HCT116 (cell line): ENCODE measurements around the gene KIF26B. TPM values are rescaled to one million over a fixed set of nuclear protein-coding genes. Genes with fewer than 3 reads are reported as not detected.

Experiments used
- ATAC-seq: fragments of 200-7000 bp; cut with Tn5 transposase; 2 replicates; pipeline ENCODE4 v1.9.1; 2020; ENCODE audit warnings: mild to moderate bottlenecking, moderate library complexity
- BruUV-seq: library from RNA; stranded (reverse); fragments of 400-500 nt; replicated peaks from 2 replicates; lab custom pipeline; 2021; lab: Mats Ljungman, UMichigan
- CTCF ChIA-PET: fragments of 300-600 bp; sonication (Branson Sonifier 250); formaldehyde crosslinking; loops from one replicate; lab custom pipeline; 2021; ENCODE audit warnings: antibody characterized with exemption; lab: Charles Lee
- POLR2A ChIA-PET: fragments of 300-600, 350-600 bp; sonication (Branson Sonifier 250); formaldehyde crosslinking; loops from one replicate; lab custom pipeline; 2021; ENCODE audit warnings: antibody characterized with exemption; lab: Charles Lee
- RAD21 ChIA-PET, 2 experiments: fragments of 300-600 bp; sonication (Branson Sonifier 250); formaldehyde crosslinking; loops; one replicate each; lab custom pipeline; 2023; ENCODE audit warnings: low total read pairs in 2 of 2; ENCODE audit not compliant: uncharacterized antibody in 2 of 2, unreplicated experiment in 2 of 2, low non-redundant PET in 1 of 2; lab: Charles Lee
- DNase-seq: peaks from one replicate; pipeline ENCODE4 v3.0.0-alpha.2; 2010; ENCODE audit warnings: low read depth, low spot score
- H2AFZ ChIP-seq: fragments of 200-600 bp; shearing (Covaris generic), sonication (generic); 2 replicates; pipeline ENCODE4 v1.6.1; 2017; ENCODE audit warnings: low read depth, mixed run types, mixed read lengths, antibody characterized with exemption, low read length; ENCODE audit not compliant: poor library complexity, severe bottlenecking
- H3K27ac ChIP-seq: 2 replicates; pipeline ENCODE4 v1.5.1; 2012; ENCODE audit warnings: low read depth, low read length
- H3K27me3 ChIP-seq: fragments of 200-600 bp; sonication (generic); 2 replicates; pipeline ENCODE4 v1.6.1; 2016; ENCODE audit warnings: mixed run types, low read length, mixed read lengths; ENCODE audit not compliant: insufficient read depth
- H3K36me3 ChIP-seq, 2 experiments: fragments of 200-500 bp in 1 of 2; fragments of 200-600 bp in 1 of 2; sonication (Bioruptor generic) in 1 of 2; sonication (generic) in 1 of 2; 2 replicates each; pipeline versions ENCODE4 v1.5.1 to v1.6.1; 2014 to 2016; ENCODE audit warnings: low read length in 2 of 2, inconsistent platforms in 1 of 2, mixed read lengths in 1 of 2, mixed run types in 1 of 2; ENCODE audit not compliant: insufficient read depth in 2 of 2, control insufficient read depth in 1 of 2
- H3K4me1 ChIP-seq, 2 experiments: fragments of 200-600 bp in 1 of 2; sonication (generic) in 1 of 2; 2 replicates each; pipeline versions ENCODE4 v1.5.1 to v1.6.1; 2012 to 2017; ENCODE audit warnings: low read length in 2 of 2, inconsistent platforms in 1 of 2, mild to moderate bottlenecking in 1 of 2, mixed read lengths in 1 of 2, mixed run types in 1 of 2, moderate library complexity in 1 of 2; ENCODE audit not compliant: insufficient read depth in 2 of 2, control insufficient read depth in 1 of 2
- H3K4me2 ChIP-seq: fragments of 200-600 bp; sonication (generic); 2 replicates; pipeline ENCODE4 v1.6.1; 2017; ENCODE audit warnings: mixed run types, low read length, mixed read lengths
- H3K4me3 ChIP-seq, 2 experiments: fragments of 200-600 bp in 1 of 2; sonication (generic) in 1 of 2; replicated peaks in 1 of 2; 2 replicates each; pipeline ENCODE4 v1.5.1; 2011 to 2016; ENCODE audit warnings: low read length in 2 of 2, control low read depth in 1 of 2, low read depth in 1 of 2, mild to moderate bottlenecking in 1 of 2, mixed read lengths in 1 of 2, mixed run types in 1 of 2
- H3K79me2 ChIP-seq: fragments of 200-600 bp; sonication (generic); 2 replicates; pipeline ENCODE4 v1.6.1; 2017; ENCODE audit warnings: mild to moderate bottlenecking, mixed run types, low read length, moderate library complexity, mixed read lengths; ENCODE audit not compliant: insufficient read depth
- H3K9ac ChIP-seq: fragments of 200-600 bp; sonication (generic); 2 replicates; pipeline ENCODE4 v1.6.1; 2016; ENCODE audit warnings: low read length, mixed read lengths
- H3K9me2 ChIP-seq: fragments of 200-600 bp; sonication (generic), shearing (Covaris generic); 2 replicates; pipeline ENCODE4 v1.6.1; 2017; ENCODE audit warnings: mixed run types, mild to moderate bottlenecking, moderate library complexity; ENCODE audit not compliant: insufficient read depth
- H3K9me3 ChIP-seq, 2 experiments: fragments of 200-500 bp in 1 of 2; fragments of 200-600 bp in 1 of 2; sonication (Bioruptor generic) in 1 of 2; sonication (generic) in 1 of 2; 2 replicates each; pipeline ENCODE4 v1.6.1; 2014 to 2017; ENCODE audit warnings: low read length in 2 of 2, mixed read lengths in 2 of 2, inconsistent platforms in 1 of 2, low read depth in 1 of 2, mild to moderate bottlenecking in 1 of 2, mixed run types in 1 of 2, moderate library complexity in 1 of 2; ENCODE audit not compliant: control insufficient read depth in 1 of 2, insufficient read depth in 1 of 2
- H4K20me1 ChIP-seq: fragments of 200-600 bp; sonication (generic), shearing (Covaris generic); 2 replicates; pipeline ENCODE4 v1.6.1; 2017; ENCODE audit warnings: mixed run types, mild to moderate bottlenecking, moderate library complexity; ENCODE audit not compliant: insufficient read depth
- CEBPB ChIP-seq: IDR thresholded peaks from 2 replicates; pipeline ENCODE4 v1.6.1; 2012; ENCODE audit warnings: low read depth
- EGR1 ChIP-seq: IDR thresholded peaks from 2 replicates; pipeline ENCODE4 v1.6.1; 2012; ENCODE audit warnings: low read depth
- ELF1 ChIP-seq: IDR thresholded peaks from 2 replicates; pipeline ENCODE4 v1.6.1; 2012; ENCODE audit warnings: low read depth, borderline replicate concordance
- EZH2 ChIP-seq: fragments of 200-600 bp; sonication (generic); IDR thresholded peaks from 2 replicates; pipeline ENCODE4 v1.6.1; 2017; ENCODE audit warnings: antibody characterized with exemption, mixed run types
- EZH2phosphoT487 ChIP-seq: fragments of 200-600 bp; IDR thresholded peaks from 2 replicates; pipeline ENCODE4 v1.6.1; 2018; ENCODE audit warnings: antibody characterized with exemption, borderline replicate concordance
- FOSL1 ChIP-seq: IDR thresholded peaks from 2 replicates; pipeline ENCODE4 v1.6.1; 2012; ENCODE audit warnings: low read depth
- POLR2A ChIP-seq: IDR thresholded peaks from 2 replicates; pipeline ENCODE4 v1.7.0; 2011; ENCODE audit warnings: borderline replicate concordance; ENCODE audit not compliant: insufficient read depth, insufficient read length; ENCODE audit errors: extremely low read depth
- POLR2AphosphoS5 ChIP-seq: IDR thresholded peaks from 2 replicates; pipeline ENCODE4 v1.6.1; 2011; ENCODE audit warnings: mild to moderate bottlenecking, low read depth, low read length, moderate library complexity
- RAD21 ChIP-seq: IDR thresholded peaks from 2 replicates; pipeline ENCODE4 v1.6.1; 2012; ENCODE audit warnings: low read depth, mild to moderate bottlenecking
- SIN3A ChIP-seq: IDR thresholded peaks from 2 replicates; pipeline ENCODE4 v1.6.1; 2012; ENCODE audit warnings: low read depth
- SP1 ChIP-seq: IDR thresholded peaks from 2 replicates; pipeline ENCODE4 v1.6.1; 2012; ENCODE audit warnings: low read depth
- SRF ChIP-seq: IDR thresholded peaks from 2 replicates; pipeline ENCODE4 v1.6.1; 2012; ENCODE audit warnings: low read depth
- YY1 ChIP-seq: IDR thresholded peaks from 2 replicates; pipeline ENCODE4 v1.6.1; 2011; ENCODE audit warnings: low read length, low read depth, moderate library complexity, mild to moderate bottlenecking; ENCODE audit not compliant: insufficient replicate concordance; ENCODE audit errors: extremely low read depth
- ZFX ChIP-seq: fragments of 450-650 bp; IDR thresholded peaks from 2 replicates; pipeline ENCODE4 v1.6.1; 2017
- intact Hi-C: fragments of 100-400 bp; cut with micrococcal nuclease; formaldehyde crosslinking; loops from 2 replicates; pipeline ENCODE4 v1.10.0; 2022
- total RNA-seq: library from RNA; stranded (reverse); gene quantifications from one replicate; pipeline ENCODE4 v1.2.1, GENCODE V29; 2021; ENCODE audit not compliant: unreplicated experiment
- TF ChIP-seq, protein P1 (sequence below): IDR thresholded peaks from 2 replicates; pipeline ENCODE4 v1.6.1; 2012; ENCODE audit warnings: low read depth
- TF ChIP-seq, protein P2 (sequence below): IDR thresholded peaks from 2 replicates; pipeline ENCODE4 v1.6.1; 2012
- TF ChIP-seq, protein P3 (sequence below): IDR thresholded peaks from 2 replicates; pipeline ENCODE4 v1.6.1; 2011; ENCODE audit warnings: mild to moderate bottlenecking, low read length, moderate library complexity; ENCODE audit not compliant: insufficient replicate concordance; ENCODE audit errors: extremely low read depth

The KIF26B gene
- total RNA-seq, 1 experiment from 2014 or later, result 0.49 TPM

DNA sequence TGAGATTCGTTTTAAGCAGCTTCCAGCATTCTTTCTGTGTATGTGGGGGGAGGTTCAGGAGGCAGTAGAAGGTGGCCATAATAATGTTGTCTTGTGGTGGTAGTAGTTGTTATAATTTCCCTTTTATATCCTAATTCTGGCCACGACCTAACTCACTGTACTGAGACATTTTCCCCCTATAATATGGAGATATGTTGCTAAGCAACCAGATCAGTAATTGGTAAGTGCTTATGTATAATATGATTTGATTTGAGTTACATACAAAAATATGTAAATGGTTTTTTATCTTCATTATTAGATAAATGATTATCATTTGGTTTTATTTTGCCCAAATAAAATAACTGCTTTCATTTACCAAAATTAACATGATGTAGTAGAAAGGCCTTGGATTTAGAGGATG, 376.2 kb downstream of the KIF26B start:
- BruUV-seq, result no TSS peak
- H2AFZ ChIP-seq, result no peak overlapping the region
- POLR2A ChIA-PET, result no interaction called here

GRCh38 chr1:245537992-245538391, 383.2 kb downstream of the KIF26B start:
- H3K79me2 ChIP-seq, result no peaks in the 10 kb centered on the region
- H3K9ac ChIP-seq, result no peak overlapping the region
- BruUV-seq, result no TSS peak
- H3K9me2 ChIP-seq, result no peaks in the 10 kb centered on the region
- ATAC-seq, result no peak
- no peak overlapping the region for H3K27ac ChIP-seq
- ChIA-PET CTCF (no interaction called here), POLR2A (no interaction called here), RAD21 (no interaction called here)
- H2AFZ ChIP-seq, result no peak overlapping the region
- no peak overlapping the region for H3K4me3 ChIP-seq
- no peaks in the 10 kb centered on the region for H3K9me3 ChIP-seq
- no peak for DNase-seq
- H4K20me1 ChIP-seq, result no peaks in the 10 kb centered on the region
- H3K36me3 ChIP-seq, result no peaks in the 10 kb centered on the region
- H3K4me2 ChIP-seq, result no peak overlapping the region
- peaks cover 15% of the 10 kb centered on the region for H3K27me3 ChIP-seq
- intact Hi-C loops, result no loop called here
- H3K4me1 ChIP-seq, result no peaks in the 10 kb centered on the region
- TF ChIP-seq, protein P1, sequence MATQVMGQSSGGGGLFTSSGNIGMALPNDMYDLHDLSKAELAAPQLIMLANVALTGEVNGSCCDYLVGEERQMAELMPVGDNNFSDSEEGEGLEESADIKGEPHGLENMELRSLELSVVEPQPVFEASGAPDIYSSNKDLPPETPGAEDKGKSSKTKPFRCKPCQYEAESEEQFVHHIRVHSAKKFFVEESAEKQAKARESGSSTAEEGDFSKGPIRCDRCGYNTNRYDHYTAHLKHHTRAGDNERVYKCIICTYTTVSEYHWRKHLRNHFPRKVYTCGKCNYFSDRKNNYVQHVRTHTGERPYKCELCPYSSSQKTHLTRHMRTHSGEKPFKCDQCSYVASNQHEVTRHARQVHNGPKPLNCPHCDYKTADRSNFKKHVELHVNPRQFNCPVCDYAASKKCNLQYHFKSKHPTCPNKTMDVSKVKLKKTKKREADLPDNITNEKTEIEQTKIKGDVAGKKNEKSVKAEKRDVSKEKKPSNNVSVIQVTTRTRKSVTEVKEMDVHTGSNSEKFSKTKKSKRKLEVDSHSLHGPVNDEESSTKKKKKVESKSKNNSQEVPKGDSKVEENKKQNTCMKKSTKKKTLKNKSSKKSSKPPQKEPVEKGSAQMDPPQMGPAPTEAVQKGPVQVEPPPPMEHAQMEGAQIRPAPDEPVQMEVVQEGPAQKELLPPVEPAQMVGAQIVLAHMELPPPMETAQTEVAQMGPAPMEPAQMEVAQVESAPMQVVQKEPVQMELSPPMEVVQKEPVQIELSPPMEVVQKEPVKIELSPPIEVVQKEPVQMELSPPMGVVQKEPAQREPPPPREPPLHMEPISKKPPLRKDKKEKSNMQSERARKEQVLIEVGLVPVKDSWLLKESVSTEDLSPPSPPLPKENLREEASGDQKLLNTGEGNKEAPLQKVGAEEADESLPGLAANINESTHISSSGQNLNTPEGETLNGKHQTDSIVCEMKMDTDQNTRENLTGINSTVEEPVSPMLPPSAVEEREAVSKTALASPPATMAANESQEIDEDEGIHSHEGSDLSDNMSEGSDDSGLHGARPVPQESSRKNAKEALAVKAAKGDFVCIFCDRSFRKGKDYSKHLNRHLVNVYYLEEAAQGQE, result no peak
- no peak for TF ChIP-seq CEBPB
- TF ChIP-seq POLR2A, result no peak
- no peak for TF ChIP-seq FOSL1
- no peak for TF ChIP-seq SIN3A
- no peak for TF ChIP-seq EZH2phosphoT487
- no peak for TF ChIP-seq RAD21
- no peak for TF ChIP-seq EZH2
- TF ChIP-seq ELF1, result no peak
- TF ChIP-seq POLR2AphosphoS5, result no peak
- no peak for TF ChIP-seq ZFX
- TF ChIP-seq, protein P2, sequence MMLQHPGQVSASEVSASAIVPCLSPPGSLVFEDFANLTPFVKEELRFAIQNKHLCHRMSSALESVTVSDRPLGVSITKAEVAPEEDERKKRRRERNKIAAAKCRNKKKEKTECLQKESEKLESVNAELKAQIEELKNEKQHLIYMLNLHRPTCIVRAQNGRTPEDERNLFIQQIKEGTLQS, result no peak
- no peak for TF ChIP-seq YY1
- TF ChIP-seq SP1, result no peak
- no peak for TF ChIP-seq SRF

More for the DNA sequence above, 376.2 kb downstream of the KIF26B start:
- Histone ChIP-seq H3K36me3 (no peaks in the 10 kb centered on the region), H3K27ac (no peak overlapping the region), H3K9ac (no peak overlapping the region), H3K4me3 (no peak overlapping the region), H3K4me1 (no peaks in the 10 kb centered on the region), H3K27me3 (peaks cover 41% of the 10 kb centered on the region), H3K79me2 (no peaks in the 10 kb centered on the region), H3K4me2 (no peak overlapping the region), H3K9me3 (no peaks in the 10 kb centered on the region), H4K20me1 (no peaks in the 10 kb centered on the region), H3K9me2 (no peaks in the 10 kb centered on the region)
- TF ChIP-seq, protein P3, sequence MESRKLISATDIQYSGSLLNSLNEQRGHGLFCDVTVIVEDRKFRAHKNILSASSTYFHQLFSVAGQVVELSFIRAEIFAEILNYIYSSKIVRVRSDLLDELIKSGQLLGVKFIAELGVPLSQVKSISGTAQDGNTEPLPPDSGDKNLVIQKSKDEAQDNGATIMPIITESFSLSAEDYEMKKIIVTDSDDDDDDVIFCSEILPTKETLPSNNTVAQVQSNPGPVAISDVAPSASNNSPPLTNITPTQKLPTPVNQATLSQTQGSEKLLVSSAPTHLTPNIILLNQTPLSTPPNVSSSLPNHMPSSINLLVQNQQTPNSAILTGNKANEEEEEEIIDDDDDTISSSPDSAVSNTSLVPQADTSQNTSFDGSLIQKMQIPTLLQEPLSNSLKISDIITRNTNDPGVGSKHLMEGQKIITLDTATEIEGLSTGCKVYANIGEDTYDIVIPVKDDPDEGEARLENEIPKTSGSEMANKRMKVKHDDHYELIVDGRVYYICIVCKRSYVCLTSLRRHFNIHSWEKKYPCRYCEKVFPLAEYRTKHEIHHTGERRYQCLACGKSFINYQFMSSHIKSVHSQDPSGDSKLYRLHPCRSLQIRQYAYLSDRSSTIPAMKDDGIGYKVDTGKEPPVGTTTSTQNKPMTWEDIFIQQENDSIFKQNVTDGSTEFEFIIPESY, result no peak
- TF ChIP-seq EGR1, result no peak
- intact Hi-C loops, result no loop called here
- ChIA-PET CTCF (no interaction called here), RAD21 (no interaction called here)
- DNase-seq, result no peak
- ATAC-seq, result no peak
